Measurements from ENCODE around the gene ARL4A. TPM values are rescaled to one million over a fixed set of nuclear protein-coding genes. Genes with fewer than 3 reads are reported as not detected.
A peak's percentile ranks its signal among the peaks of the same experiment; 100 is the strongest.

ARL4A gene
- total and polyA plus RNA-seq, 9 of the 15 experiments (the other 6 are each of a cell fraction or from before 2014, with no cell fraction given), result 118 to 688 (median 172) TPM

DNA sequence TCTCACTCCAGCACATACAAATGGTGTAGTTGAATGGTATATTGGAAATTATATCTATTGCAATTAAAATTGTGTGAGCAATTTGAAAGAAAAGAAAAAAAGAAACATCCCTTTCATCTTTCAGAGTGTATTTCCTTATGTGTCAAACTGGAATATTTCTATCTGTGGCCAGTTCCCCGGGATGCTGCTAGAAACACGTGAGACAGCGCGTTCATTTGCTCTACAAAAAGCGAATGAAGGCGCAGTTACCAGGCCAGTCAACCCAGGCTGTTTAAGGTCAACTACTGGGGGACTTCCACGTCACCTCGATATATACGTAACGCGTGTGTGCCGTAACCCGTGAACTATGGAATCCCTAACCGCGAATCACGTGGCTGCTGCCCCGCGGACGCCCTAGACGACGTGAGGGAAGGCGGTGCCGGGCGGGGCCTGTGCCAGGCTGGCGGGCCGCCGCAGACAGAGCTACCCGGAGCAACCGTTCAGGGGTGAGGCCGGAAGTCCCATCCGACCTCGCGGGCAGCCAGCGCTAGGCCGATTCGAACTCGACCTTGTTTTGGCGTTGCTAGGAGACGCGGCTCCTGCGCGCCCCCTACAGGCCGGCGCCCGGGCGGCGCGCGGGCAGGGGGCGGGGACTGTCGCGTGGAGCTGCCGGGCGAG lies 1.1 kb upstream of the ARL4A start (continued):
- TF ChIP-seq HIVEP1 (CRISPR knock-in tag; IDR thresholded peaks at IDR 0.05) (no peak), FOXM1 (IDR thresholded peaks at IDR 0.05; ENCODE audit: low read depth) (peak; percentile 81), FOXM1 (CRISPR knock-in tag; IDR thresholded peaks at IDR 0.05; ENCODE audit: low read depth) (no peak), ZNF395 (CRISPR knock-in tag; IDR thresholded peaks at IDR 0.05) (peak; percentile 80), LEF1 (IDR thresholded peaks at IDR 0.05) (peak; percentile 56; the same call in 1 of the 2 replicates), HDAC1 (IDR thresholded peaks at IDR 0.05) (0 out of 4 replicates have a peak, but pooled peaks of 1 of the 2 experiments have one; percentile 45), ETV5 (CRISPR knock-in tag; IDR thresholded peaks at IDR 0.05; ENCODE audit: low read depth) (peak; percentile 95), HEY1 (CRISPR knock-in tag; IDR thresholded peaks at IDR 0.05; ENCODE audit: borderline replicate concordance) (peak; percentile 44; the same call in 1 of the 2 replicates), AFF4 (CRISPR knock-in tag; IDR thresholded peaks at IDR 0.05) (peak; percentile 78; the same call in 1 of the 2 replicates), SREBF1 (IDR thresholded peaks at IDR 0.05; ENCODE audit: borderline replicate concordance, low read depth, low read length) (no peak), RFX1 (IDR thresholded peaks at IDR 0.05) (peak; percentile 94), GATAD2A (IDR thresholded peaks at IDR 0.05) (peak; percentile 21; the same call in 1 of the 2 replicates), TAF9B (IDR thresholded peaks at IDR 0.05; ENCODE audit: partially characterized antibody) (peak; percentile 69), FOXA1 (IDR thresholded peaks at IDR 0.05; ENCODE audit: borderline replicate concordance) (no peak), ZKSCAN1 (IDR thresholded peaks at IDR 0.05; ENCODE audit: low read depth, low read length) (no peak), HMG20A (CRISPR knock-in tag; conservative IDR thresholded peaks at IDR 0.05) (no peak), STAT5B (CRISPR knock-in tag; IDR thresholded peaks at IDR 0.05) (no peak), FOXO4 (CRISPR knock-in tag; IDR thresholded peaks at IDR 0.05) (no peak), SREBF2 (CRISPR knock-in tag; IDR thresholded peaks at IDR 0.05) (no peak), ZNF511 (CRISPR knock-in tag; IDR thresholded peaks at IDR 0.05) (no peak; the same call in 1 of the 2 replicates), HBP1 (CRISPR knock-in tag; IDR thresholded peaks at IDR 0.05) (no peak)
